ENCODE measurements around the gene PPM1J.

GRCh38 chr1:112694363-112694929 is 20.7 kb downstream of the PPM1J start:
- TF ChIP-seq, protein P1, sequence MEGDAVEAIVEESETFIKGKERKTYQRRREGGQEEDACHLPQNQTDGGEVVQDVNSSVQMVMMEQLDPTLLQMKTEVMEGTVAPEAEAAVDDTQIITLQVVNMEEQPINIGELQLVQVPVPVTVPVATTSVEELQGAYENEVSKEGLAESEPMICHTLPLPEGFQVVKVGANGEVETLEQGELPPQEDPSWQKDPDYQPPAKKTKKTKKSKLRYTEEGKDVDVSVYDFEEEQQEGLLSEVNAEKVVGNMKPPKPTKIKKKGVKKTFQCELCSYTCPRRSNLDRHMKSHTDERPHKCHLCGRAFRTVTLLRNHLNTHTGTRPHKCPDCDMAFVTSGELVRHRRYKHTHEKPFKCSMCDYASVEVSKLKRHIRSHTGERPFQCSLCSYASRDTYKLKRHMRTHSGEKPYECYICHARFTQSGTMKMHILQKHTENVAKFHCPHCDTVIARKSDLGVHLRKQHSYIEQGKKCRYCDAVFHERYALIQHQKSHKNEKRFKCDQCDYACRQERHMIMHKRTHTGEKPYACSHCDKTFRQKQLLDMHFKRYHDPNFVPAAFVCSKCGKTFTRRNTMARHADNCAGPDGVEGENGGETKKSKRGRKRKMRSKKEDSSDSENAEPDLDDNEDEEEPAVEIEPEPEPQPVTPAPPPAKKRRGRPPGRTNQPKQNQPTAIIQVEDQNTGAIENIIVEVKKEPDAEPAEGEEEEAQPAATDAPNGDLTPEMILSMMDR (IDR thresholded peaks at IDR 0.05; ENCODE audit: low read length) = no peak
- no peak for TF ChIP-seq EZH2 (IDR thresholded peaks at IDR 0.05; ENCODE audit: borderline replicate concordance, low read length)
